Measurements from ENCODE around the gene PTX4. TPM values are rescaled to one million over a fixed set of nuclear protein-coding genes. Genes with fewer than 3 reads are reported as not detected.

Gene PTX4
- total RNA-seq: not detected
- polyA plus RNA-seq: not detected

- H3K27ac ChIP-seq (ENCODE audit: low read depth, low read length): no peak within 1 kb of the TSS
- no peak within 1 kb of the TSS for H3K4me3 ChIP-seq (ENCODE audit: low read length)
- Mint-ChIP-seq H3K27ac (no peak within 1 kb of the TSS), H3K4me3 (peak within 1 kb of the TSS in 1 of 7 donors; percentile 37), H3K4me1 (peaks cover 8 to 9% (median 8%) of the 10 kb centered on the region in 3 donors), H3K9me3 (peaks cover 0 to 2% (median 0%) of the 10 kb centered on the region in 5 donors), H3K36me3 (peaks cover 0 to 3% (median 0%) of the 10 kb centered on the region in 3 donors), H3K27me3 (peaks cover 0 to 2% of the 10 kb centered on the region in 2 donors)
- peaks cover 10% of the 10 kb centered on the region for H3K4me1 ChIP-seq (ENCODE audit: insufficient read depth, low read length)
- no peak for DNase-seq
- no peaks in the 10 kb centered on the region for H3K36me3 ChIP-seq (ENCODE audit: insufficient read depth, low read length)
- no peaks in the 10 kb centered on the region for H3K27me3 ChIP-seq (ENCODE audit: insufficient read depth, low read length, poor library complexity, severe bottlenecking)
- ChIA-PET CTCF (no interaction called here), POLR2A (no interaction called here)
- no peaks in the 10 kb centered on the region for H3K9me3 ChIP-seq (ENCODE audit: low read length)
Measured at GRCh38 chr16:1488619-1489018, at the start of gene PTX4. Gene PTX4 (minus strand): TSS chr16:1488944. CDS start chr16:1488909, 35 bp downstream.

- H3K4me1 ChIP-seq (ENCODE audit: insufficient read depth, low read length): peaks cover 60% of the 10 kb centered on the region
- POLR2A ChIA-PET: interaction anchor here (0.7 to 0.8 kb wide), 2 partner anchors 130 to 245 kb away, joined by 3 read pairs; partner anchors contain the start of gene NUBP2
- peaks cover 8 to 92% (median 15%) of the 10 kb centered on the region in 3 donors for H3K36me3 Mint-ChIP-seq
- CTCF ChIA-PET: interaction anchor here (0.8 kb wide), 1 partner anchor 10 kb away, joined by 3 read pairs; no protein-coding TSS in a partner anchor
- peak in 3 of 5 donors; percentile 40 to 68 (median 55) for DNase-seq
- H3K27me3 Mint-ChIP-seq: peaks cover 0 to 2% of the 10 kb centered on the region in 2 donors
- H3K4me3 ChIP-seq (ENCODE audit: low read length): peak overlapping the region; percentile 40
- H3K9me3 Mint-ChIP-seq: no peaks in the 10 kb centered on the region
- peak overlapping the region; percentile 61 to 92 (median 84) for H3K27ac Mint-ChIP-seq
- H3K27ac ChIP-seq (ENCODE audit: low read depth, low read length): no peak overlapping the region
- peaks cover 34% of the 10 kb centered on the region for H3K36me3 ChIP-seq (ENCODE audit: insufficient read depth, low read length)
- peak overlapping the region; percentile 65 to 100 (median 81) for H3K4me3 Mint-ChIP-seq
- no peaks in the 10 kb centered on the region for H3K27me3 ChIP-seq (ENCODE audit: insufficient read depth, low read length, poor library complexity, severe bottlenecking)
- peaks cover 44 to 76% (median 51%) of the 10 kb centered on the region in 3 donors for H3K4me1 Mint-ChIP-seq
- no peaks in the 10 kb centered on the region for H3K9me3 ChIP-seq (ENCODE audit: low read length)
Measured at GRCh38 chr16:1537763-1538289, 49.1 kb upstream of the PTX4 start.

- ChIA-PET POLR2A (interaction anchor here (0.7 kb wide), 1 partner anchor 246 kb away, joined by 3 read pairs; the partner anchor contains the start of gene NUBP2), CTCF (no interaction called here)
- peaks cover 8 to 85% (median 15%) of the 10 kb centered on the region in 3 donors for H3K36me3 Mint-ChIP-seq
Measured at GRCh38 chr16:1537138-1537577, 48.4 kb upstream of the PTX4 start.

GRCh38 chr16:1536601-1537000 lies 47.9 kb upstream of the PTX4 start:
- H3K9me3 Mint-ChIP-seq: no peaks in the 10 kb centered on the region
- Histone ChIP-seq H3K4me3 (ENCODE audit: low read length) (peak overlapping the region; percentile 32), H3K27ac (ENCODE audit: low read depth, low read length) (no peak overlapping the region), H3K27me3 (ENCODE audit: insufficient read depth, low read length, poor library complexity, severe bottlenecking) (no peaks in the 10 kb centered on the region), H3K9me3 (ENCODE audit: low read length) (no peaks in the 10 kb centered on the region), H3K4me1 (ENCODE audit: insufficient read depth, low read length) (peaks cover 62% of the 10 kb centered on the region), H3K36me3 (ENCODE audit: insufficient read depth, low read length) (peaks cover 34% of the 10 kb centered on the region)
- no peak for DNase-seq
- CTCF ChIA-PET: interaction anchor here (2.1 kb wide), 1 partner anchor 169 kb away, joined by 5 read pairs; the partner anchor contains the start of gene MAPK8IP3
- POLR2A ChIA-PET: no interaction called here
- H3K4me1 Mint-ChIP-seq: peaks cover 38 to 70% (median 45%) of the 10 kb centered on the region in 3 donors
- H3K36me3 Mint-ChIP-seq: peaks cover 8 to 79% (median 15%) of the 10 kb centered on the region in 3 donors
- peak overlapping the region; percentile 83 to 100 (median 97) for H3K4me3 Mint-ChIP-seq
- peak overlapping the region; percentile 26 to 87 (median 76) for H3K27ac Mint-ChIP-seq
- peaks cover 0 to 2% of the 10 kb centered on the region in 2 donors for H3K27me3 Mint-ChIP-seq

More at GRCh38 chr16:1537138-1537577, 48.4 kb upstream of the PTX4 start:
- Histone ChIP-seq H3K27me3 (ENCODE audit: insufficient read depth, low read length, poor library complexity, severe bottlenecking) (no peaks in the 10 kb centered on the region), H3K36me3 (ENCODE audit: insufficient read depth, low read length) (peaks cover 34% of the 10 kb centered on the region), H3K9me3 (ENCODE audit: low read length) (no peaks in the 10 kb centered on the region), H3K27ac (ENCODE audit: low read depth, low read length) (no peak overlapping the region), H3K4me1 (ENCODE audit: insufficient read depth, low read length) (peaks cover 62% of the 10 kb centered on the region), H3K4me3 (ENCODE audit: low read length) (peak overlapping the region; percentile 40)
- Mint-ChIP-seq H3K27me3 (peaks cover 0 to 2% of the 10 kb centered on the region in 2 donors), H3K4me3 (peak overlapping the region; percentile 83 to 100 (median 92)), H3K27ac (peak overlapping the region in 7 of 8 donors; percentile 72 to 92 (median 86)), H3K9me3 (no peaks in the 10 kb centered on the region), H3K4me1 (peaks cover 38 to 76% (median 46%) of the 10 kb centered on the region in 3 donors)
- peak in 1 of 5 donors; percentile 35 for DNase-seq

GRCh38 chr16:1535391-1536291 lies 46.9 kb upstream of the PTX4 start:
- H3K27ac ChIP-seq (ENCODE audit: low read depth, low read length): peak overlapping the region; percentile 22
- H3K9me3 ChIP-seq (ENCODE audit: low read length): no peaks in the 10 kb centered on the region
- peaks cover 0 to 2% of the 10 kb centered on the region in 2 donors for H3K27me3 Mint-ChIP-seq
- no peaks in the 10 kb centered on the region for H3K27me3 ChIP-seq (ENCODE audit: insufficient read depth, low read length, poor library complexity, severe bottlenecking)
- H3K4me1 Mint-ChIP-seq: peaks cover 36 to 67% (median 42%) of the 10 kb centered on the region in 3 donors
- peak overlapping the region; percentile 77 for H3K4me3 ChIP-seq (ENCODE audit: low read length)
- DNase-seq: peak in 2 of 5 donors; percentile 57 to 65
- peaks cover 31% of the 10 kb centered on the region for H3K36me3 ChIP-seq (ENCODE audit: insufficient read depth, low read length)
- POLR2A ChIA-PET: interaction anchor here (0.6 to 1.0 kb wide), 5 partner anchors 9 to 171 kb away, joined by 3 to 5 read pairs (median 3); partner anchors contain the start of genes MAPK8IP3 and UQCC4
- H3K4me1 ChIP-seq (ENCODE audit: insufficient read depth, low read length): peaks cover 58% of the 10 kb centered on the region
- H3K27ac Mint-ChIP-seq: peak overlapping the region; percentile 82 to 99 (median 94)
- CTCF ChIA-PET: interaction anchor here (1.1 to 2.1 kb wide), 3 partner anchors 10 to 170 kb away, joined by 4 to 5 read pairs (median 4); partner anchors contain the start of gene MAPK8IP3
- peaks cover 8 to 70% (median 15%) of the 10 kb centered on the region in 3 donors for H3K36me3 Mint-ChIP-seq
- H3K9me3 Mint-ChIP-seq: no peaks in the 10 kb centered on the region
- peak overlapping the region; percentile 92 to 100 (median 98) for H3K4me3 Mint-ChIP-seq

- DNase-seq: peak in 1 of 5 donors; percentile 45
- H3K36me3 ChIP-seq (ENCODE audit: insufficient read depth, low read length): peaks cover 23% of the 10 kb centered on the region
Measured at GRCh38 chr16:1534021-1535020, 45.6 kb upstream of the PTX4 start.

More at GRCh38 chr16:1534021-1535020, 45.6 kb upstream of the PTX4 start:
- Mint-ChIP-seq H3K27me3 (peaks cover 0 to 2% of the 10 kb centered on the region in 2 donors), H3K27ac (peak overlapping the region; percentile 84 to 99 (median 94)), H3K9me3 (no peaks in the 10 kb centered on the region), H3K4me3 (peak overlapping the region; percentile 92 to 100 (median 98)), H3K4me1 (peaks cover 36 to 59% (median 39%) of the 10 kb centered on the region in 3 donors), H3K36me3 (peaks cover 8 to 56% (median 13%) of the 10 kb centered on the region in 3 donors)
- ChIA-PET CTCF (interaction anchor here (0.8 to 2.1 kb wide), 8 partner anchors 9 to 172 kb away, joined by 3 to 5 read pairs (median 4); partner anchors contain the start of gene MAPK8IP3), POLR2A (interaction anchor here (0.5 to 1.4 kb wide), 6 partner anchors 24 to 293 kb away, joined by 3 to 7 read pairs (median 5); partner anchors contain the start of genes FAHD1, HAGH, TELO2 and UQCC4)
- no peaks in the 10 kb centered on the region for H3K9me3 ChIP-seq (ENCODE audit: low read length)
- peaks cover 48% of the 10 kb centered on the region for H3K4me1 ChIP-seq (ENCODE audit: insufficient read depth, low read length)
- H3K4me3 ChIP-seq (ENCODE audit: low read length): peak overlapping the region; percentile 77
- H3K27ac ChIP-seq (ENCODE audit: low read depth, low read length): peak overlapping the region; percentile 38
- H3K27me3 ChIP-seq (ENCODE audit: insufficient read depth, low read length, poor library complexity, severe bottlenecking): no peaks in the 10 kb centered on the region

Data from CD8-positive, alpha-beta memory T cell (primary cell).